HG02571 (cell line): ENCODE results near the gene TF.
A peak's percentile ranks its signal among the peaks of the same experiment; 100 is the strongest.

Experiments used
- ATAC-seq: cut with Tn5 transposase; IDR thresholded peaks from one replicate; pipeline ENCODE4 v1.9.1; 2021; ENCODE audit warnings: mild to moderate bottlenecking, moderate library complexity; ENCODE audit not compliant: unreplicated experiment

The TF gene

GRCh38 chr3:133804896-133805295 is 58.7 kb downstream of the TF start:
- no peak for ATAC-seq

GRCh38 chr3:133805384-133805701 is 59.1 kb downstream of the TF start:
- no peak for ATAC-seq

GRCh38 chr3:133805702-133806475 is 59.7 kb downstream of the TF start, which contains the start of gene SRPRB:
TSS of gene SRPRB (plus strand) at chr3:133805815. CDS start at chr3:133805849, 34 bp downstream.
- ATAC-seq = peak; percentile 96

- ATAC-seq = no peak
These were observed 66.7 kb downstream of the TF start for GRCh38 chr3:133812872-133813271.

- ATAC-seq = no peak
These were observed 69.2 kb downstream of the TF start for GRCh38 chr3:133815386-133815785.

GRCh38 chr3:133820129-133820528 is 73.9 kb downstream of the TF start:
- no peak for ATAC-seq

GRCh38 chr3:133820889-133821675 is 74.9 kb downstream of the TF start:
- no peak for ATAC-seq

- no peak for ATAC-seq
These were observed 75.8 kb downstream of the TF start for GRCh38 chr3:133821767-133822638.

- no peak for ATAC-seq
These were observed 78.8 kb downstream of the TF start for GRCh38 chr3:133824961-133825485.

- ATAC-seq = no peak
These were observed 80.0 kb downstream of the TF start for GRCh38 chr3:133825969-133826727.

- no peak for ATAC-seq
These were observed 80.9 kb downstream of the TF start for GRCh38 chr3:133827136-133827535.

GRCh38 chr3:133827684-133828083 is 81.5 kb downstream of the TF start:
- no peak for ATAC-seq

GRCh38 chr3:133828576-133829309 is 82.5 kb downstream of the TF start:
- no peak for ATAC-seq

- ATAC-seq = no peak
These were observed 83.1 kb downstream of the TF start for GRCh38 chr3:133829310-133829707.

- no peak for ATAC-seq
These were observed 83.9 kb downstream of the TF start for GRCh38 chr3:133830071-133830470.

- no peak for ATAC-seq
These were observed 86.0 kb downstream of the TF start for GRCh38 chr3:133831966-133832801.

GRCh38 chr3:133832802-133833144 is 86.6 kb downstream of the TF start:
- no peak for ATAC-seq

GRCh38 chr3:133833267-133833666 is 87.1 kb downstream of the TF start:
- no peak for ATAC-seq
